ENCODE data around the gene NRXN3. TPM values are rescaled to one million over a fixed set of nuclear protein-coding genes. Genes with fewer than 3 reads are reported as not detected.

The NRXN3 gene
- total RNA-seq, 1 experiment from 2014 or later, result not detected

- POLR2A ChIA-PET, result no interaction called here
- intact Hi-C loops (cut with micrococcal nuclease; ENCODE audit: unreplicated experiment) (no loop called here), in situ Hi-C loops (cut with HindIII; ENCODE audit: low pct_unique_long_range_greater_than_20kb, low sequenced_read_pairs) (no loop called here)
- Histone ChIP-seq H3K36me3 (ENCODE audit: control insufficient read depth, insufficient read depth, low read length) (no peaks in the 10 kb centered on the region), H3K4me3 (ENCODE audit: low read depth in 2 of 2, low read length in 2 of 2) (no peak overlapping the region), H3K27ac (ENCODE audit: low read length) (no peak overlapping the region), H3K4me1 (ENCODE audit: control insufficient read depth, insufficient read depth, low read length) (no peaks in the 10 kb centered on the region), H3K9me3 (ENCODE audit: control insufficient read depth, insufficient read depth, low read depth, low read length) (no peaks in the 10 kb centered on the region), H3K27me3 (ENCODE audit: control insufficient read depth, insufficient read depth, low read length) (no peaks in the 10 kb centered on the region)
- TF ChIP-seq, protein P1, sequence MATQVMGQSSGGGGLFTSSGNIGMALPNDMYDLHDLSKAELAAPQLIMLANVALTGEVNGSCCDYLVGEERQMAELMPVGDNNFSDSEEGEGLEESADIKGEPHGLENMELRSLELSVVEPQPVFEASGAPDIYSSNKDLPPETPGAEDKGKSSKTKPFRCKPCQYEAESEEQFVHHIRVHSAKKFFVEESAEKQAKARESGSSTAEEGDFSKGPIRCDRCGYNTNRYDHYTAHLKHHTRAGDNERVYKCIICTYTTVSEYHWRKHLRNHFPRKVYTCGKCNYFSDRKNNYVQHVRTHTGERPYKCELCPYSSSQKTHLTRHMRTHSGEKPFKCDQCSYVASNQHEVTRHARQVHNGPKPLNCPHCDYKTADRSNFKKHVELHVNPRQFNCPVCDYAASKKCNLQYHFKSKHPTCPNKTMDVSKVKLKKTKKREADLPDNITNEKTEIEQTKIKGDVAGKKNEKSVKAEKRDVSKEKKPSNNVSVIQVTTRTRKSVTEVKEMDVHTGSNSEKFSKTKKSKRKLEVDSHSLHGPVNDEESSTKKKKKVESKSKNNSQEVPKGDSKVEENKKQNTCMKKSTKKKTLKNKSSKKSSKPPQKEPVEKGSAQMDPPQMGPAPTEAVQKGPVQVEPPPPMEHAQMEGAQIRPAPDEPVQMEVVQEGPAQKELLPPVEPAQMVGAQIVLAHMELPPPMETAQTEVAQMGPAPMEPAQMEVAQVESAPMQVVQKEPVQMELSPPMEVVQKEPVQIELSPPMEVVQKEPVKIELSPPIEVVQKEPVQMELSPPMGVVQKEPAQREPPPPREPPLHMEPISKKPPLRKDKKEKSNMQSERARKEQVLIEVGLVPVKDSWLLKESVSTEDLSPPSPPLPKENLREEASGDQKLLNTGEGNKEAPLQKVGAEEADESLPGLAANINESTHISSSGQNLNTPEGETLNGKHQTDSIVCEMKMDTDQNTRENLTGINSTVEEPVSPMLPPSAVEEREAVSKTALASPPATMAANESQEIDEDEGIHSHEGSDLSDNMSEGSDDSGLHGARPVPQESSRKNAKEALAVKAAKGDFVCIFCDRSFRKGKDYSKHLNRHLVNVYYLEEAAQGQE (IDR thresholded peaks at IDR 0.05; ENCODE audit: insufficient read depth in 1 of 2, low read depth in 2 of 2, low read length in 1 of 2), result no peak
- no peak for TF ChIP-seq POLR2AphosphoS5 (IDR thresholded peaks at IDR 0.05; ENCODE audit: low read depth, low read length)
- TF ChIP-seq, protein P2, sequence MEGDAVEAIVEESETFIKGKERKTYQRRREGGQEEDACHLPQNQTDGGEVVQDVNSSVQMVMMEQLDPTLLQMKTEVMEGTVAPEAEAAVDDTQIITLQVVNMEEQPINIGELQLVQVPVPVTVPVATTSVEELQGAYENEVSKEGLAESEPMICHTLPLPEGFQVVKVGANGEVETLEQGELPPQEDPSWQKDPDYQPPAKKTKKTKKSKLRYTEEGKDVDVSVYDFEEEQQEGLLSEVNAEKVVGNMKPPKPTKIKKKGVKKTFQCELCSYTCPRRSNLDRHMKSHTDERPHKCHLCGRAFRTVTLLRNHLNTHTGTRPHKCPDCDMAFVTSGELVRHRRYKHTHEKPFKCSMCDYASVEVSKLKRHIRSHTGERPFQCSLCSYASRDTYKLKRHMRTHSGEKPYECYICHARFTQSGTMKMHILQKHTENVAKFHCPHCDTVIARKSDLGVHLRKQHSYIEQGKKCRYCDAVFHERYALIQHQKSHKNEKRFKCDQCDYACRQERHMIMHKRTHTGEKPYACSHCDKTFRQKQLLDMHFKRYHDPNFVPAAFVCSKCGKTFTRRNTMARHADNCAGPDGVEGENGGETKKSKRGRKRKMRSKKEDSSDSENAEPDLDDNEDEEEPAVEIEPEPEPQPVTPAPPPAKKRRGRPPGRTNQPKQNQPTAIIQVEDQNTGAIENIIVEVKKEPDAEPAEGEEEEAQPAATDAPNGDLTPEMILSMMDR (IDR thresholded peaks at IDR 0.05), result no peak
- TF ChIP-seq SIN3A (IDR thresholded peaks at IDR 0.05; ENCODE audit: borderline replicate concordance, insufficient read depth, low read depth, low read length), result no peak
- no peak for TF ChIP-seq TCF7L2 (IDR thresholded peaks at IDR 0.05; ENCODE audit: low read depth, low read length)
- ATAC-seq (no peak), DNase-seq (ENCODE audit: low read depth, low spot score) (no peak)
- CTCF ChIA-PET, result no interaction called here
- no TSS peak for BruUV-seq (replicated peaks)
These were observed 1193.1 kb downstream of the NRXN3 start for GRCh38 chr14:79363291-79363690.

- in situ Hi-C loops (cut with HindIII; ENCODE audit: low pct_unique_long_range_greater_than_20kb, low sequenced_read_pairs) (no loop called here), intact Hi-C loops (cut with micrococcal nuclease; ENCODE audit: unreplicated experiment) (no loop called here)
- POLR2A ChIA-PET, result no interaction called here
- no peak for ATAC-seq
- Histone ChIP-seq H3K4me1 (ENCODE audit: control insufficient read depth, insufficient read depth, low read length) (no peaks in the 10 kb centered on the region), H3K4me3 (ENCODE audit: low read depth in 2 of 2, low read length in 2 of 2) (no peak overlapping the region), H3K27me3 (ENCODE audit: control insufficient read depth, insufficient read depth, low read length) (no peaks in the 10 kb centered on the region), H3K9me3 (ENCODE audit: control insufficient read depth, insufficient read depth, low read depth, low read length) (no peaks in the 10 kb centered on the region), H3K27ac (ENCODE audit: low read length) (no peak overlapping the region), H3K36me3 (ENCODE audit: control insufficient read depth, insufficient read depth, low read length) (no peaks in the 10 kb centered on the region)
- CTCF ChIA-PET, result no interaction called here
- no peak for DNase-seq (ENCODE audit: low read depth, low spot score)
- BruUV-seq (replicated peaks), result no TSS peak
- no peak for TF ChIP-seq SIN3A (IDR thresholded peaks at IDR 0.05; ENCODE audit: borderline replicate concordance, insufficient read depth, low read depth, low read length)
- TF ChIP-seq, protein P2 (IDR thresholded peaks at IDR 0.05), result no peak
- TF ChIP-seq, protein P1 (IDR thresholded peaks at IDR 0.05; ENCODE audit: insufficient read depth in 1 of 2, low read depth in 2 of 2, low read length in 1 of 2), result no peak
- TF ChIP-seq TCF7L2 (IDR thresholded peaks at IDR 0.05; ENCODE audit: low read depth, low read length), result no peak
- TF ChIP-seq POLR2AphosphoS5 (IDR thresholded peaks at IDR 0.05; ENCODE audit: low read depth, low read length), result no peak
These were observed 1199.5 kb downstream of the NRXN3 start for GRCh38 chr14:79369359-79370332.

All from Panc1 (cell line).